Measurements from ENCODE around the gene COL13A1. TPM values are rescaled to one million over a fixed set of nuclear protein-coding genes. Genes with fewer than 3 reads are reported as not detected.

COL13A1 gene
- total RNA-seq, 1 experiment from 2014 or later: 3.6 TPM

- H3K9me3 ChIP-seq (ENCODE audit: control insufficient read depth, low read depth, low read length): no peaks in the 10 kb centered on the region
- no peak overlapping the region for H3K23ac ChIP-seq (ENCODE audit: insufficient read length, low read depth, low read length)
- no peak overlapping the region for H2AFZ ChIP-seq (ENCODE audit: low read length)
- no peak overlapping the region for H3K4me3 Mint-ChIP-seq
- H3K9me3 Mint-ChIP-seq: no peaks in the 10 kb centered on the region
- H3K79me1 ChIP-seq (ENCODE audit: insufficient read depth, low read depth, low read length, poor library complexity, severe bottlenecking): no peaks in the 10 kb centered on the region
- no peak overlapping the region for H3K56ac ChIP-seq (ENCODE audit: insufficient read length, low read depth, low read length)
- no peak overlapping the region for H2BK5ac ChIP-seq (ENCODE audit: insufficient read length, low read length)
- H3K27ac ChIP-seq (ENCODE audit: insufficient read length, low read depth, low read length): no peak overlapping the region
- no peak overlapping the region for H4K91ac ChIP-seq (ENCODE audit: insufficient read length, low read depth, low read length)
- peak overlapping the region in 1 of 3 experiments; percentile 22; a peak in 1 of 7 replicates for H3K27ac Mint-ChIP-seq
- H2BK15ac ChIP-seq (ENCODE audit: low read depth, low read length): no peak overlapping the region
- H3K4ac ChIP-seq (ENCODE audit: low read depth, low read length): no peak overlapping the region
- H3K18ac ChIP-seq (ENCODE audit: insufficient read length, low read depth, low read length): no peak overlapping the region
- no peak overlapping the region for H3K4me2 ChIP-seq (ENCODE audit: insufficient read depth, insufficient read length, low read length)
- H3K14ac ChIP-seq (ENCODE audit: insufficient read depth, low read length): no peak overlapping the region
- no peak overlapping the region for H4K8ac ChIP-seq (replicated peaks; ENCODE audit: insufficient read length, low read depth, low read length)
- H4K20me1 ChIP-seq (ENCODE audit: control insufficient read depth, insufficient read depth, insufficient read length): no peaks in the 10 kb centered on the region
- TF ChIP-seq CTCF (conservative IDR thresholded peaks at IDR 0.05): no peak
- no peaks in the 10 kb centered on the region for H3K79me2 ChIP-seq (ENCODE audit: insufficient read depth, low read length)
- no peak overlapping the region for H3T11ph ChIP-seq (ENCODE audit: low read length)
- H3K36me3 Mint-ChIP-seq (ENCODE audit: insufficient read depth in 1 of 3, low read depth in 3 of 3): no peaks in the 10 kb centered on the region
- no peaks in the 10 kb centered on the region; the same call in 1 of the 2 replicates for H3K4me1 ChIP-seq (ENCODE audit: insufficient read depth, low read length)
- WGBS (ENCODE audit: extremely low coverage, insufficient read length, low lambda C conversion rate): no CpG with 5 or more reads among the region's 2 CpGs
- peaks cover 41% of the 10 kb centered on the region for H3K27me3 Mint-ChIP-seq (ENCODE audit: low read depth)
- H3K27me3 ChIP-seq (ENCODE audit: insufficient read depth, low read length): peaks cover 8% of the 10 kb centered on the region; the same call in 1 of the 2 replicates
- no peak overlapping the region for H2BK120ac ChIP-seq (ENCODE audit: low read depth, low read length, poor library complexity, severe bottlenecking)
- peaks cover 7% of the 10 kb centered on the region for H3K23me2 ChIP-seq (ENCODE audit: insufficient read length, low read depth, low read length, poor library complexity, severe bottlenecking)
- no peak for DNase-seq
- no peak overlapping the region for H2AK5ac ChIP-seq (ENCODE audit: insufficient read length, low read length)
- no peak overlapping the region for H3K9ac ChIP-seq (ENCODE audit: extremely low read depth, insufficient read length, low read length)
- H3K4me1 Mint-ChIP-seq: peaks cover 40 to 60% of the 10 kb centered on the region in 2 experiments
- H2BK12ac ChIP-seq (ENCODE audit: insufficient read length, low read depth, low read length): no peak overlapping the region
- H2BK20ac ChIP-seq (ENCODE audit: low read depth, low read length, poor library complexity, severe bottlenecking): no peak overlapping the region
- no peak overlapping the region for H4K5ac ChIP-seq (ENCODE audit: insufficient read length, low read depth, low read length)
Observed at GRCh38 chr10:69807696-69808095, 6.0 kb downstream of the COL13A1 start.

Data from H9 (cell line).